ENCODE results near the gene TMEM242.
"Not testable (repeated sequence)": the region's sequence is repeated elsewhere in the genome, so short reads cannot be mapped to it uniquely, and the experiment has no call there.

Gene TMEM242

GRCh38 chr6:157323255-157323965, at the start of gene TMEM242:
Gene TMEM242 (minus strand): TSS chr6:157323519. CDS start chr6:157323499, 20 bp downstream.
- peak; percentile 88 for DNase-seq (ENCODE audit: low spot score)

GRCh38 chr6:157372501-157373280, 49.4 kb upstream of the TMEM242 start:
- DNase-seq (ENCODE audit: low spot score) = no peak

- DNase-seq (ENCODE audit: low spot score) = no peak
Measured at GRCh38 chr6:157370755-157371154, 47.4 kb upstream of the TMEM242 start.

- DNase-seq (ENCODE audit: low spot score) = no peak
Measured at GRCh38 chr6:157368359-157369049, 45.2 kb upstream of the TMEM242 start.

GRCh38 chr6:157366648-157367047, 43.3 kb upstream of the TMEM242 start:
- DNase-seq (ENCODE audit: low spot score) = no peak

GRCh38 chr6:157364705-157365104, 41.4 kb upstream of the TMEM242 start:
- DNase-seq (ENCODE audit: low spot score) = no peak

- DNase-seq (ENCODE audit: low spot score) = no peak
Measured at GRCh38 chr6:157361886-157362285, 38.6 kb upstream of the TMEM242 start.

GRCh38 chr6:157358287-157358686, 35.0 kb upstream of the TMEM242 start:
- no peak for DNase-seq (ENCODE audit: low spot score)

GRCh38 chr6:157346373-157346772, 23.1 kb upstream of the TMEM242 start:
- no peak for DNase-seq (ENCODE audit: low spot score)

GRCh38 chr6:157343732-157344131, 20.4 kb upstream of the TMEM242 start:
- no peak for DNase-seq (ENCODE audit: low spot score)

- DNase-seq (ENCODE audit: low spot score) = no peak
Measured at GRCh38 chr6:157339432-157339831, 16.1 kb upstream of the TMEM242 start.

GRCh38 chr6:157337751-157338150, 14.4 kb upstream of the TMEM242 start:
- no peak for DNase-seq (ENCODE audit: low spot score)

- DNase-seq (ENCODE audit: low spot score) = not testable (repeated sequence)
Measured at GRCh38 chr6:157337276-157337675, 14.0 kb upstream of the TMEM242 start.

GRCh38 chr6:157335829-157336228, 12.5 kb upstream of the TMEM242 start:
- DNase-seq (ENCODE audit: low spot score) = no peak

- no peak for DNase-seq (ENCODE audit: low spot score)
Measured at GRCh38 chr6:157333956-157334355, 10.6 kb upstream of the TMEM242 start.

- no peak for DNase-seq (ENCODE audit: low spot score)
Measured at GRCh38 chr6:157333537-157333936, 10.2 kb upstream of the TMEM242 start.

GRCh38 chr6:157332813-157333212, 9.5 kb upstream of the TMEM242 start:
- DNase-seq (ENCODE audit: low spot score) = no peak

GRCh38 chr6:157330831-157331230, 7.5 kb upstream of the TMEM242 start:
- DNase-seq (ENCODE audit: low spot score) = no peak

- DNase-seq (ENCODE audit: low spot score) = no peak
Measured at GRCh38 chr6:157329829-157330228, 6.5 kb upstream of the TMEM242 start.

GRCh38 chr6:157328108-157328692, 4.9 kb upstream of the TMEM242 start:
- no peak for DNase-seq (ENCODE audit: low spot score)

GRCh38 chr6:157326979-157327378, 3.7 kb upstream of the TMEM242 start:
- no peak for DNase-seq (ENCODE audit: low spot score)

- DNase-seq (ENCODE audit: low spot score) = no peak
Measured at GRCh38 chr6:157325069-157325805, 1.9 kb upstream of the TMEM242 start.

Data from globus pallidus (tissue), 1 donor.